Spinal cord (tissue), 10 donors: ENCODE data around the gene ELOVL5. TPM values are rescaled to one million over a fixed set of nuclear protein-coding genes. Genes with fewer than 3 reads are reported as not detected.
"Not testable (repeated sequence)": the region's sequence is repeated elsewhere in the genome, so short reads cannot be mapped to it uniquely, and the experiment has no call there.

Experiments
- DNase-seq, 6 donors: peaks; one replicate each; pipeline versions ENCODE4 v3.0.0 to v3.0.0-alpha.2; 2013 to 2015; ENCODE audit warnings: low spot score in 6 of 6, low read depth in 4 of 6
- H3K27ac ChIP-seq: one replicate; pipeline ENCODE4 v1.5.1; 2013; ENCODE audit warnings: low read depth, low read length, control low read depth
- H3K27me3 ChIP-seq: one replicate; pipeline ENCODE4 v1.6.1; 2013; ENCODE audit warnings: low read length; ENCODE audit not compliant: control insufficient read depth, insufficient read depth
- H3K36me3 ChIP-seq: one replicate; pipeline ENCODE4 v1.6.1; 2013; ENCODE audit warnings: low read length; ENCODE audit not compliant: control insufficient read depth, insufficient read depth
- H3K4me1 ChIP-seq: one replicate; pipeline ENCODE4 v1.6.1; 2013; ENCODE audit warnings: low read length; ENCODE audit not compliant: control insufficient read depth, insufficient read depth
- H3K4me3 ChIP-seq: one replicate; pipeline ENCODE4 v1.5.1; 2013; ENCODE audit warnings: low read depth, low read length, control low read depth
- H3K9me3 ChIP-seq: one replicate; pipeline ENCODE4 v1.6.1; 2013; ENCODE audit warnings: low read length; ENCODE audit not compliant: control insufficient read depth, insufficient read depth
- WGBS: methylation state at CpG from one replicate; pipeline ENCODE4 v1.1.5; 2013; ENCODE audit warnings: missing lambda C conversion rate; ENCODE audit not compliant: insufficient coverage; 5-methylcytosine and 5-hydroxymethylcytosine counted together
- polyA plus RNA-seq, 2 donors: library from polyadenylated mRNA; unstranded; fragments of 120-200 nt; gene quantifications; one replicate each; pipeline ENCODE4 v1.2.1, GENCODE V29; 2013; ENCODE audit not compliant: insufficient read length in 2 of 2
- total RNA-seq, 2 donors: library from RNA; depleted of rRNA in 1 of 2; stranded (reverse); fragments of 120-200 nt in 1 of 2; fragments of >200 nt in 1 of 2; gene quantifications; one replicate each; pipeline versions ENCODE4 v1.2.3 to v1.2.4, GENCODE V29; 2013 to 2014
- donor health status: healthy.

Gene ELOVL5
- total and polyA plus RNA-seq, 4 donors, result 65.0 to 99.5 (median 87.6) TPM

- H3K36me3 ChIP-seq, result no peaks in the 10 kb centered on the region
- WGBS, result under 1% methylated on average over 35 of the region's 38 CpGs
- H3K27ac ChIP-seq, result peak overlapping the region; percentile 98
- no peaks in the 10 kb centered on the region for H3K4me1 ChIP-seq
- H3K4me3 ChIP-seq, result peak overlapping the region; percentile 75
- H3K9me3 ChIP-seq, result no peaks in the 10 kb centered on the region
- peak in 4 of 6 donors; percentile 45 to 86 (median 58) for DNase-seq
- H3K27me3 ChIP-seq, result no peaks in the 10 kb centered on the region
Measured at GRCh38 chr6:53347921-53348370, 804 bp downstream of the ELOVL5 start.

GRCh38 chr6:53347250-53347920, 1.4 kb downstream of the ELOVL5 start:
- Histone ChIP-seq H3K4me1 (no peaks in the 10 kb centered on the region), H3K27me3 (no peaks in the 10 kb centered on the region), H3K9me3 (no peaks in the 10 kb centered on the region), H3K27ac (peak overlapping the region; percentile 98), H3K36me3 (no peaks in the 10 kb centered on the region), H3K4me3 (peak overlapping the region; percentile 75)
- 0% methylated on average over 11 of the region's 23 CpGs for WGBS
- DNase-seq, result peak in 4 of 6 donors; percentile 12 to 62 (median 30)

GRCh38 chr6:53346049-53346448, 2.7 kb downstream of the ELOVL5 start:
- not testable (repeated sequence) for H3K4me3 ChIP-seq, H3K27me3 ChIP-seq
- WGBS, result no CpG with 5 or more reads among the region's 5 CpGs

GRCh38 chr6:53344969-53345368, 3.8 kb downstream of the ELOVL5 start:
- Histone ChIP-seq H3K4me1 (no peaks in the 10 kb centered on the region), H3K27me3 (no peaks in the 10 kb centered on the region), H3K9me3 (no peaks in the 10 kb centered on the region), H3K4me3 (no peak overlapping the region), H3K36me3 (no peaks in the 10 kb centered on the region), H3K27ac (no peak overlapping the region)
- no peak for DNase-seq
- 100% methylated on average over 1 of the region's 1 CpG for WGBS

More at GRCh38 chr6:53346049-53346448, 2.7 kb downstream of the ELOVL5 start:
- not testable (repeated sequence) for H3K9me3 ChIP-seq, H3K36me3 ChIP-seq, H3K27ac ChIP-seq, DNase-seq, H3K4me1 ChIP-seq

- Histone ChIP-seq H3K4me1 (no peaks in the 10 kb centered on the region), H3K27me3 (no peaks in the 10 kb centered on the region), H3K36me3 (no peaks in the 10 kb centered on the region), H3K9me3 (no peaks in the 10 kb centered on the region), H3K27ac (no peak overlapping the region), H3K4me3 (no peak overlapping the region)
- WGBS, result no CpG with 5 or more reads among the region's 3 CpGs
- no peak for DNase-seq
Measured at GRCh38 chr6:53343092-53343491, 5.7 kb downstream of the ELOVL5 start.

GRCh38 chr6:53342217-53342616, 6.5 kb downstream of the ELOVL5 start:
- H3K27me3 ChIP-seq, result no peaks in the 10 kb centered on the region
- H3K9me3 ChIP-seq, result no peaks in the 10 kb centered on the region
- H3K4me1 ChIP-seq, result no peaks in the 10 kb centered on the region
- no peak overlapping the region for H3K4me3 ChIP-seq
- H3K27ac ChIP-seq, result no peak overlapping the region
- WGBS, result 100% methylated on average over 1 of the region's 2 CpGs
- peak in 1 of 6 donors; percentile 81 for DNase-seq
- H3K36me3 ChIP-seq, result no peaks in the 10 kb centered on the region

- Histone ChIP-seq H3K9me3 (no peaks in the 10 kb centered on the region), H3K4me1 (no peaks in the 10 kb centered on the region), H3K27ac (no peak overlapping the region), H3K4me3 (no peak overlapping the region), H3K36me3 (no peaks in the 10 kb centered on the region), H3K27me3 (no peaks in the 10 kb centered on the region)
- no peak for DNase-seq
- 78% methylated on average over 1 of the region's 2 CpGs for WGBS
Measured at GRCh38 chr6:53340536-53340935, 8.2 kb downstream of the ELOVL5 start.

GRCh38 chr6:53339424-53339823, 9.3 kb downstream of the ELOVL5 start:
- Histone ChIP-seq H3K36me3 (no peaks in the 10 kb centered on the region), H3K9me3 (no peaks in the 10 kb centered on the region), H3K27me3 (no peaks in the 10 kb centered on the region), H3K4me1 (no peaks in the 10 kb centered on the region), H3K27ac (no peak overlapping the region), H3K4me3 (no peak overlapping the region)
- no CpG with 5 or more reads among the region's 2 CpGs for WGBS
- DNase-seq, result no peak

- Histone ChIP-seq H3K4me1 (no peaks in the 10 kb centered on the region), H3K36me3 (no peaks in the 10 kb centered on the region), H3K9me3 (no peaks in the 10 kb centered on the region), H3K27ac (no peak overlapping the region), H3K27me3 (no peaks in the 10 kb centered on the region), H3K4me3 (no peak overlapping the region)
- WGBS, result no CpG with 5 or more reads among the region's 1 CpG
- no peak for DNase-seq
Measured at GRCh38 chr6:53338304-53338703, 10.4 kb downstream of the ELOVL5 start.

- Histone ChIP-seq H3K27me3 (no peaks in the 10 kb centered on the region), H3K27ac (no peak overlapping the region), H3K4me1 (no peaks in the 10 kb centered on the region), H3K36me3 (no peaks in the 10 kb centered on the region), H3K9me3 (no peaks in the 10 kb centered on the region), H3K4me3 (no peak overlapping the region)
- DNase-seq, result no peak
- 95% methylated on average over 2 of the region's 4 CpGs for WGBS
Measured at GRCh38 chr6:53336070-53336469, 12.7 kb downstream of the ELOVL5 start.
